Measurements from ENCODE around the gene UBC. TPM values are rescaled to one million over a fixed set of nuclear protein-coding genes. Genes with fewer than 3 reads are reported as not detected.

Gene UBC
- total and polyA plus RNA-seq, 9 of the 15 experiments (the other 6 are each of a cell fraction or from before 2014, with no cell fraction given) = 533 to 1,153 (median 813) TPM

GRCh38 chr12:124876171-124876570 is 38.3 kb downstream of the UBC start (continued):
- TF ChIP-seq ZNF407 (IDR thresholded peaks at IDR 0.05; ENCODE audit: low read depth) (peak; percentile 59; the same call in 1 of the 2 replicates), HNRNPL (IDR thresholded peaks at IDR 0.05; ENCODE audit: low read depth, low read length) (no peak), LEF1 (IDR thresholded peaks at IDR 0.05) (0 out of 2 replicates have a peak, but pooled peaks have one; percentile 15), ETS2 (tag; IDR thresholded peaks at IDR 0.05; ENCODE audit: borderline replicate concordance, poor library complexity, severe bottlenecking) (no peak), ZMIZ1 (IDR thresholded peaks at IDR 0.05; ENCODE audit: low read depth in 2 of 2, low read length in 2 of 2) (no peak), ZFP30 (CRISPR knock-in tag; IDR thresholded peaks at IDR 0.05; ENCODE audit: borderline replicate concordance) (no peak), HCFC1 (IDR thresholded peaks at IDR 0.05; ENCODE audit: low read depth, low read length) (no peak), FOXJ3 (CRISPR knock-in tag; IDR thresholded peaks at IDR 0.05) (no peak), ADNP (tag; IDR thresholded peaks at IDR 0.05) (peak; percentile 27; the same call in 1 of the 2 replicates), ZFP91 (CRISPR knock-in tag; IDR thresholded peaks at IDR 0.05) (0 out of 2 replicates have a peak, but pooled peaks have one; percentile 49), POLR2G (IDR thresholded peaks at IDR 0.05; ENCODE audit: low read depth, low read length) (no peak), NR2C2 (CRISPR knock-in tag; IDR thresholded peaks at IDR 0.05) (0 out of 2 replicates have a peak, but pooled peaks have one; percentile 38), NR2C2 (tag; IDR thresholded peaks at IDR 0.05) (no peak), TGIF2 (CRISPR knock-in tag; IDR thresholded peaks at IDR 0.05) (no peak)

All from K562 (cell line).